ENCODE results near the gene DNAJC11. TPM values are rescaled to one million over a fixed set of nuclear protein-coding genes. Genes with fewer than 3 reads are reported as not detected.

Gene DNAJC11
- total RNA-seq, 1 experiment from 2014 or later: 57.3 TPM

DNA sequence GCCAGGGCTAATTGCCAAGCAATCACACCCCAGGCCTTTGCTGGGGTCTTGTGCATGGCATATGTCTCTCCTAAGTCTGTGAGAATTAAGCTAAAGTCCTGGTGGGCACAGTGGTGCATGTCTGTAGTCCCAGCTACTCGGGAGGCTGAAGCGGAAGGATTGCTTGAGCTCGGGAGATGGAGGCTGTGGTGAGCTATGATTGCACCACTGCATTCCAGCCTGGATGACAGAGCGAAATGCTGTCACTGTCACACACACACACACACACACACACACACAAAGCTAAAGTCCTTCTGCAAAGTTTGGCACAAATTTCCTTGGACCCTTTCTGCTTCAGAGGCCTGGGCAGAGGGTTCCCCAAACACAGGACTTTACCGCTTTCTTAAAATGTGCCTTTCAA lies 31.3 kb upstream of the DNAJC11 start:
- intact Hi-C loops (cut with micrococcal nuclease; ENCODE audit: unreplicated experiment): no loop called here
- Mint-ChIP-seq H3K4me3 (ENCODE audit: low read depth, unreplicated experiment) (no peak overlapping the region), H3K4me1 (ENCODE audit: low read depth, unreplicated experiment) (no peaks in the 10 kb centered on the region), H3K27ac (ENCODE audit: unreplicated experiment) (no peak overlapping the region), H3K27me3 (ENCODE audit: unreplicated experiment) (peaks cover 38% of the 10 kb centered on the region), H3K36me3 (ENCODE audit: insufficient read depth, unreplicated experiment) (no peaks in the 10 kb centered on the region), H3K9me3 (ENCODE audit: low read depth, unreplicated experiment) (no peaks in the 10 kb centered on the region)
- CTCF ChIA-PET: interaction anchor here (0.6 kb wide), 2 partner anchors 13 to 88 kb away, joined by 3 read pairs; no protein-coding TSS in a partner anchor
- BruUV-seq (replicated peaks): no TSS peak
- DNase-seq: no peak
- TF ChIP-seq, protein P1, sequence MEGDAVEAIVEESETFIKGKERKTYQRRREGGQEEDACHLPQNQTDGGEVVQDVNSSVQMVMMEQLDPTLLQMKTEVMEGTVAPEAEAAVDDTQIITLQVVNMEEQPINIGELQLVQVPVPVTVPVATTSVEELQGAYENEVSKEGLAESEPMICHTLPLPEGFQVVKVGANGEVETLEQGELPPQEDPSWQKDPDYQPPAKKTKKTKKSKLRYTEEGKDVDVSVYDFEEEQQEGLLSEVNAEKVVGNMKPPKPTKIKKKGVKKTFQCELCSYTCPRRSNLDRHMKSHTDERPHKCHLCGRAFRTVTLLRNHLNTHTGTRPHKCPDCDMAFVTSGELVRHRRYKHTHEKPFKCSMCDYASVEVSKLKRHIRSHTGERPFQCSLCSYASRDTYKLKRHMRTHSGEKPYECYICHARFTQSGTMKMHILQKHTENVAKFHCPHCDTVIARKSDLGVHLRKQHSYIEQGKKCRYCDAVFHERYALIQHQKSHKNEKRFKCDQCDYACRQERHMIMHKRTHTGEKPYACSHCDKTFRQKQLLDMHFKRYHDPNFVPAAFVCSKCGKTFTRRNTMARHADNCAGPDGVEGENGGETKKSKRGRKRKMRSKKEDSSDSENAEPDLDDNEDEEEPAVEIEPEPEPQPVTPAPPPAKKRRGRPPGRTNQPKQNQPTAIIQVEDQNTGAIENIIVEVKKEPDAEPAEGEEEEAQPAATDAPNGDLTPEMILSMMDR (IDR thresholded peaks at IDR 0.05; ENCODE audit: unreplicated experiment): no peak

DNA sequence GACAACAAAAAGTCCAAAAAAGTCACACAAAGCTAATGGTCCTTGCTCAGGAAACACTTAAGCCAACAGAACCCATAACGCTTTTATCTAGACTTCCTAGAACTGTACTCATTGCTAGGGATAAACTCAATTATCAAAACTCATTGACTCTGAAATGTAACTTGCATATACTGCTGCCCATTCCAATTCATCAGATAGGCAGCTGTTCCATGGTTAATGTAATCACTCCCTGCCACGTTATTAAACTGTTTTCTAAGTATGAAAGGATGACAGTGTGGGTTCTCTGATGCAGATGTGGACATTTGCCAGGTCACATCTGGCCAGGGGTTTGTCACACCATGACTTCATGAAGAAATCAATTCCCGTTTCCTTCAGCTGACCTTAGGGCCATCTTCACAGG lies 30.3 kb upstream of the DNAJC11 start:
- Mint-ChIP-seq H3K4me3 (ENCODE audit: low read depth, unreplicated experiment) (no peak overlapping the region), H3K4me1 (ENCODE audit: low read depth, unreplicated experiment) (no peaks in the 10 kb centered on the region), H3K9me3 (ENCODE audit: low read depth, unreplicated experiment) (no peaks in the 10 kb centered on the region), H3K27ac (ENCODE audit: unreplicated experiment) (no peak overlapping the region), H3K36me3 (ENCODE audit: insufficient read depth, unreplicated experiment) (no peaks in the 10 kb centered on the region), H3K27me3 (ENCODE audit: unreplicated experiment) (peaks cover 38% of the 10 kb centered on the region)
- DNase-seq: no peak
- CTCF ChIA-PET: interaction anchor here (0.6 kb wide), 1 partner anchor 80 kb away, joined by 3 read pairs; no protein-coding TSS in a partner anchor
- no TSS peak for BruUV-seq (replicated peaks)
- TF ChIP-seq, protein P1 (IDR thresholded peaks at IDR 0.05; ENCODE audit: unreplicated experiment): no peak
- intact Hi-C loops (cut with micrococcal nuclease; ENCODE audit: unreplicated experiment): no loop called here

DNA sequence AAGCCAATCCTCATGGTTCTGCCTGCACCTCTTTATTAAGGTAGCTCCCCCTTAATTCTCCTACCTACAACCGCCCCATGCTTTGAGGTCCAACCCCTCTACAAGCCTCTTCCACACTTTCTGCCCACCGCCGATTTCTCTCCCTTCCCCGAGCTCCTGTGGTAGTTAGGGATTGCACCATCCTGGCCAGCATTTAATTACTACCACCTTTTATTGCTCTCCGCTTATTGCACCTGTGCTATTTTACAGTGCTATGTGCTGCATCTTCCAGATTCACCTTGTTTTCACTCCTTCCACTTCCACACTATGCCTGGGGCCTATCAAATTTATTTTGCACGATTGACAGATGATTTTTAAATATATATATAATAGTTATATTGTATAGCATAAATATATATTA lies 29.3 kb upstream of the DNAJC11 start:
- Mint-ChIP-seq H3K27ac (ENCODE audit: unreplicated experiment) (no peak overlapping the region), H3K4me1 (ENCODE audit: low read depth, unreplicated experiment) (no peaks in the 10 kb centered on the region), H3K36me3 (ENCODE audit: insufficient read depth, unreplicated experiment) (no peaks in the 10 kb centered on the region), H3K27me3 (ENCODE audit: unreplicated experiment) (peaks cover 34% of the 10 kb centered on the region), H3K4me3 (ENCODE audit: low read depth, unreplicated experiment) (no peak overlapping the region), H3K9me3 (ENCODE audit: low read depth, unreplicated experiment) (no peaks in the 10 kb centered on the region)
- no peak for DNase-seq
- BruUV-seq (replicated peaks): no TSS peak
- intact Hi-C loops (cut with micrococcal nuclease; ENCODE audit: unreplicated experiment): no loop called here
- TF ChIP-seq, protein P1 (IDR thresholded peaks at IDR 0.05; ENCODE audit: unreplicated experiment): no peak
- CTCF ChIA-PET: no interaction called here

DNA sequence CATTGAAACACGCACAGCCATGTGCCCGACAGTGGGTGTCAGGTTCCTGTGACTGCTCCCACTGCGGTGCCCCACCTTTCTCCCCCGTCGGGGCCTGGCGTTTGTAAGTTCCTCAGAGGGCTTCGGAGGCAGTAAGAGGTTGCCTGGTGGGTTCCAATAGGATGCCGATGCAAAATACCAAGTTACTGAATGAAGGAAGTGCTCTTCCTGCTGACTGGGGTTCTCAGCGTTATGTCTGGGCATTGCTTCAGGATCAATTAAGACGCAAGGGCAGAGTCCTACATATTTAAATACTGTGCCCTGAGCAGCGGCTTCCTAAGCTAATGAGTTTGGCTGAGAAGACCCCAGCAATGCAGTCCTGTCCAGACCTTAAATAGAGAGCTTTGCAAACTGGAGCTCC lies 28.9 kb upstream of the DNAJC11 start:
- TF ChIP-seq, protein P1 (IDR thresholded peaks at IDR 0.05; ENCODE audit: unreplicated experiment): no peak
- H3K4me1 Mint-ChIP-seq (ENCODE audit: low read depth, unreplicated experiment): no peaks in the 10 kb centered on the region
- no peaks in the 10 kb centered on the region for H3K9me3 Mint-ChIP-seq (ENCODE audit: low read depth, unreplicated experiment)
- no TSS peak for BruUV-seq (replicated peaks)
- H3K27ac Mint-ChIP-seq (ENCODE audit: unreplicated experiment): no peak overlapping the region
- intact Hi-C loops (cut with micrococcal nuclease; ENCODE audit: unreplicated experiment): no loop called here
- peaks cover 30% of the 10 kb centered on the region for H3K27me3 Mint-ChIP-seq (ENCODE audit: unreplicated experiment)
- no peak overlapping the region for H3K4me3 Mint-ChIP-seq (ENCODE audit: low read depth, unreplicated experiment)
- H3K36me3 Mint-ChIP-seq (ENCODE audit: insufficient read depth, unreplicated experiment): no peaks in the 10 kb centered on the region
- no peak for DNase-seq
- CTCF ChIA-PET: no interaction called here

Data from Calu3 (cell line).